Epithelial cell of proximal tubule (primary cell): ENCODE results near the gene GRB10. TPM values are rescaled to one million over a fixed set of nuclear protein-coding genes. Genes with fewer than 3 reads are reported as not detected.

Experiments
- DNase-seq: peaks from one replicate; pipeline ENCODE4 v3.0.0-alpha.2; 2011; ENCODE audit warnings: low read depth
- H3K4me3 ChIP-seq: 2 replicates; pipeline ENCODE4 v1.5.1; 2011; ENCODE audit warnings: low read depth, mild to moderate bottlenecking, low read length
- CTCF ChIP-seq: conservative IDR thresholded peaks from 2 replicates; pipeline ENCODE4 v1.5.1; 2012; ENCODE audit warnings: low read depth, mild to moderate bottlenecking, low read length
- total RNA-seq: library from RNA; depleted of rRNA; stranded (reverse); fragments of >200 nt; gene quantifications from 2 replicates; pipeline ENCODE4 v1.2.3, GENCODE V29; 2015

The GRB10 gene
- total RNA-seq, 1 donor from 2014 or later = 33.4 TPM

DNA sequence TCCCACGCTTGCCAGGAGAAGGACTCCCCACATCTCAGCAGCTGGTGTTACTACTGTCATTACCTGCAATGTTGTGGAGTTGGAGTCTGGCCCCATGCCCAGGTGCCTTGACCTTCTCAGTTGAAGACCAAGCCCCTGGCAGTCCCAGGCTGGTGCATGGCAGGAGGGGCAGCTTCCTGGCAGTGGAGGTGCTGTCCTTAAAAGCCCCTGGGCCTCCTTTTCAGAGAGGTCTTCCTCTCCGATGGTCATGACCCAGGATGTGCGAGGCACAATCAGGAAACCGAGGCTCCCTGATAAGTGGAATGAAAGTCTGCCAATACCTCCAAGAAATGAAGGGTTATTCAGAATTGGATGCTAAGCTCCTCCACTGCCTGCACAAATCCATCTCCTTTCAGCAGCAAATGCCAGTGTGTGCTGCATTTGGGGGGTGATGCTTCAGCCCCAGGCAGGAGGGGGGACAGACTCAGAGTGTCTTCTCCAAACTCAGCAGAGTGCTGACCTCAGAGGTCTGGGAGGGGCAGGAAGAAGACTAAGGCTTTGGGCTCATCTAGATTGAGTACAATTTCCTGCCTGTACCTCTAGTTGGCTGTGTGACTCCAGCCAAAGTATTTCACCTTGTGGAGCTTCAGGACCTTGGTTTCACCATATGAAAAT, 120.5 kb downstream of the GRB10 start:
- TF ChIP-seq CTCF = no peak
- DNase-seq = no peak

DNA sequence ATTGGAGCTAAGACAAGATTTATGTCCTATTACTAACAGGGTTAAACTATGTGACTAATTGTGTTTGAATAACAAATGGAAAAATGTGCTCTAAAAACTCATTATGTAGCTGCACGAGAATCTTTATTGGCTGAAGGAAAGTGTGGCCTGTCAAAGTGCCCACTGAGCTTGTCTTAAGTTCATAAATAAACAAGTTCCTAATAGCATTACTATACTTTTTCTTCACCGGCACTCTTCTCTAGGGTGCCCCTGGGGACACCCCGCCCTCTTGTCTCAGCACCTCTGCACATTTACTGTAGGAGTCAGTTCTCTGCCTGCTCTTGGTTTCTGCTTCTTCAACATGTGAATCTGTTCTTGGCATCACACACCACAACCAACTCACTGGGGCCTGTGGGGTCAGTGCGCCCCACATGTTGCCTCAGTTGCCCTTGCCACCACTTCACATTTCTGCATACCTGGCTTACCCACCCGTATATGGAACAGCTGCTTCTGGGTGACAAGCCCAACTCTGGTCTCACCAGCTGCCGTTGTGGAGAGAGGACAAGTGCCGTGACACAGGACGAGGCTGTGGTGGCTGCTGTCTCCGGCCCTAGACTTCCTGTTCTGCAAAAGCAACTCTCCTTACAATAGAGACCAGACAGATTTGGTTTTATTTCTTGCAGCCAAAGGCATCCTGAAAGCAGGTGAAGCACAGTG, 121.2 kb downstream of the GRB10 start:
- TF ChIP-seq CTCF = no peak
- no peak overlapping the region for H3K4me3 ChIP-seq
- no peak for DNase-seq

More for the DNA sequence above, 120.5 kb downstream of the GRB10 start:
- no peak overlapping the region for H3K4me3 ChIP-seq

DNA sequence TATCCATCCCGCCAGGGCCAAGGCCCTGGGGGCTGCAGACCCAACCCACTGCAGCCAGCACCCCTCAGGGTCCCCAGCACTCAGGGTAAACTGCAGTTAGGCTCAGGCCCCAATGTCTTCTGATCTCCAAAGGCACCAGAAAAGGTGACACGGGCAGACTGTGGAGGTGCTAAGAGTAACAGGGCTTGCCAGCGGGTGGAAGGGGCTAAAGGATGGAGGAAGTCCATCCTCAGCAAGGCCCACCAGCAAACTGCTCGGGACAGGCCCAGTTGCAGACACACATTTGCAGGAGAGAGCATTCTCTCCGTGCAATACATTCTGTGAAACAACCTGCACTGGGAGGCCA, 121.9 kb downstream of the GRB10 start:
- H3K4me3 ChIP-seq = no peak overlapping the region
- DNase-seq = no peak
- TF ChIP-seq CTCF = no peak

- H3K4me3 ChIP-seq = no peak overlapping the region
- no peak for TF ChIP-seq CTCF
- no peak for DNase-seq
These were observed 122.5 kb downstream of the GRB10 start for GRCh38 chr7:50660040-50660829.

DNA sequence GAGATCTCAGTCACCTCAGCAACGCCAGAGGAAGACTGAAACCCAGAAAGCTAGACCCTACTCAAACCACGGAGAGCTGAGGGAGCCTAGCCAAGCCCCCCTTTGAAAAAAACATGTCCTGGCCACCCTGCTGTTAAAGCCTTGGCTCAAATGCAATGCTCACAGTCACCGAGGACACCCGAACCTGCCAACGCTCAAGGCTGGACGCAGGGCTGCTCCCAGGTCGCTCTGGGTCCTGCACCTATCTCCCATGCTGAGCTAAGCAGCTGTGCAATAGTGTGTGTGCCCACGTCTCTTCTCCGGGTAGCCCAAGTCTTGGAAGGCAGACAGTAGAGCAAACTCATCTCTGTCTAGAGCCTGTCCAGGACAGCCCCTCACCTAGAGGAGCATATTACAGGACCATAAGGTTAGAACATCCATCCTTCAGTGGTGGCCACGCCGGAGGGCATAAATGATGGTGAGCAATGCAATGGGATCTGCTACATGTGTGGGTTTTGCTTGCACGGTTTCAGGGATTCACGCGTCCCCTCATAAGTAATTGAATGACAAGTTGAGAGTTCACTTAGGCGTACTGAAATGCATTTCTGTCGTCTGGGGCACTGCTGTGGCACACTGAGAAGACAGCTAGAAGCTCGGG, 123.2 kb downstream of the GRB10 start:
- DNase-seq = no peak
- no peak overlapping the region for H3K4me3 ChIP-seq
- no peak for TF ChIP-seq CTCF

- no peak overlapping the region for H3K4me3 ChIP-seq
These were observed 124.0 kb downstream of the GRB10 start for GRCh38 chr7:50658696-50659095.

More at GRCh38 chr7:50658696-50659095, 124.0 kb downstream of the GRB10 start:
- TF ChIP-seq CTCF = no peak
- no peak for DNase-seq
